Transverse colon (tissue), 4 donors: Measurements from ENCODE around the gene FMNL2. TPM values are rescaled to one million over a fixed set of nuclear protein-coding genes. Genes with fewer than 3 reads are reported as not detected.

Experiments used
- DNase-seq: peaks from one replicate; pipeline ENCODE4 v3.0.0-alpha.2; 2019
- H3K27ac ChIP-seq, 4 donors: fragments of 200-600 bp; sonication (generic); 2 replicates each; pipeline ENCODE4 v1.5.1; 2016 to 2018; ENCODE audit warnings: inconsistent platforms in 4 of 4
- H3K27me3 ChIP-seq: fragments of 200-600 bp; sonication (generic); 2 replicates; pipeline ENCODE4 v1.5.1; 2017; ENCODE audit warnings: inconsistent platforms
- H3K36me3 ChIP-seq, 4 donors: fragments of 200-600 bp; sonication (generic); 2 replicates each; pipeline ENCODE4 v1.5.1; 2017 to 2019; ENCODE audit warnings: inconsistent platforms in 4 of 4
- H3K4me1 ChIP-seq, 4 donors: fragments of 200-600 bp; sonication (generic); 2 replicates each; pipeline ENCODE4 v1.5.1; 2017 to 2020; ENCODE audit warnings: inconsistent platforms in 4 of 4
- H3K4me3 ChIP-seq, 4 donors: fragments of 200-600 bp; sonication (generic); 1 replicate in 1 of 4; 2 replicates in 3 of 4; pipeline versions ENCODE4 v1.5.1 to v1.6.1; 2017 to 2019; ENCODE audit warnings: inconsistent platforms in 4 of 4
- H3K9me3 ChIP-seq, 2 donors: fragments of 200-600 bp; sonication (generic); 2 replicates each; pipeline ENCODE4 v1.5.1; 2017 to 2019; ENCODE audit warnings: inconsistent platforms in 2 of 2
- CTCF ChIP-seq, 5 experiments: fragments of 200-600 bp in 3 of 5; fragments of 450-650 bp in 2 of 5; sonication (generic) in 3 of 5; IDR thresholded peaks; 1 replicate in 2 of 5; 2 replicates in 3 of 5; pipeline ENCODE4 v1.5.1; 2016 to 2017; ENCODE audit warnings: antibody characterized with exemption in 5 of 5, inconsistent platforms in 3 of 5, mild to moderate bottlenecking in 2 of 5, moderate library complexity in 1 of 5
- EP300 ChIP-seq: sonication (generic); formaldehyde crosslinking; IDR thresholded peaks from one replicate; pipeline ENCODE4 v1.6.1; 2017; ENCODE audit warnings: antibody characterized with exemption, low read depth
- POLR2A ChIP-seq: fragments of 450-650 bp; IDR thresholded peaks from one replicate; pipeline ENCODE4 v1.6.1; 2016; ENCODE audit warnings: antibody characterized with exemption, mild to moderate bottlenecking, moderate library complexity
- POLR2AphosphoS5 ChIP-seq, 3 donors: sonication (generic); formaldehyde crosslinking; IDR thresholded peaks; one replicate each; pipeline ENCODE4 v1.6.1; 2016; ENCODE audit warnings: antibody characterized with exemption in 3 of 3
- WGBS, 2 donors: methylation state at CpG; one replicate each; pipeline ENCODE4 v1.1.5; 2018; ENCODE audit warnings: low coverage in 1 of 2; 5-methylcytosine and 5-hydroxymethylcytosine counted together
- in situ Hi-C, 4 donors: fragments of 200-750 bp; cut with MboI; loops; one replicate each; pipeline versions ENCODE4 v1.15.0 to v1.15.1; 2017; ENCODE audit warnings: low sequenced_read_pairs in 3 of 4, low pct_ligation_motif_present in 1 of 4, low pct_unique_long_range_greater_than_20kb in 1 of 4
- intact Hi-C: fragments of 100-400 bp; cut with DNase I; formaldehyde crosslinking; loops from one replicate; pipeline ENCODE4 v1.15.1; 2023; ENCODE audit warnings: low total_unique reads
- total RNA-seq, 4 donors: library from RNA; depleted of rRNA; stranded (reverse); fragments of >200 nt; gene quantifications; one replicate each; pipeline ENCODE4 v1.1.0, GENCODE V29; 2016

The FMNL2 gene
- total RNA-seq, 4 donors from 2014 or later = 9.2 to 31.4 (median 23.9) TPM

- Histone ChIP-seq H3K4me3 (no peak overlapping the region), H3K4me1 (no peaks in the 10 kb centered on the region), H3K9me3 (no peaks in the 10 kb centered on the region), H3K27me3 (no peaks in the 10 kb centered on the region), H3K36me3 (peaks cover 0 to 79% (median 30%) of the 10 kb centered on the region in 4 donors), H3K27ac (no peak overlapping the region)
- in situ Hi-C loops (loop anchor here in 2 of 4 donors (25.0 kb wide), 1 partner anchor 1196 kb away; no protein-coding TSS in a partner anchor), intact Hi-C loops (no loop called here)
- no peak for DNase-seq
- no peak for TF ChIP-seq CTCF (IDR thresholded peaks at IDR 0.05)
- no peak for TF ChIP-seq POLR2A
- TF ChIP-seq POLR2AphosphoS5 (IDR thresholded peaks at IDR 0.05) = no peak
- no peak for TF ChIP-seq EP300
- WGBS, 2 donors = 60 to 61% methylated on average over 1 of the region's 1 CpG
These were observed 323.2 kb downstream of the FMNL2 start for GRCh38 chr2:152658221-152658620.

- intact Hi-C loops (no loop called here), in situ Hi-C loops (loop anchor here in 2 of 4 donors (25.0 kb wide), 1 partner anchor 1199 kb away; no protein-coding TSS in a partner anchor)
- H3K27me3 ChIP-seq = no peaks in the 10 kb centered on the region
- peaks cover 0 to 90% (median 35%) of the 10 kb centered on the region in 4 donors for H3K36me3 ChIP-seq
- H3K9me3 ChIP-seq = no peaks in the 10 kb centered on the region
- 90 to 97% methylated on average over 4 of the region's 4 CpGs for WGBS, 2 donors
- no peak overlapping the region for H3K4me3 ChIP-seq
- no peak for DNase-seq
- H3K27ac ChIP-seq = no peak overlapping the region
- no peak for TF ChIP-seq POLR2A
- no peak for TF ChIP-seq EP300
- TF ChIP-seq CTCF (IDR thresholded peaks at IDR 0.05) = no peak
- TF ChIP-seq POLR2AphosphoS5 (IDR thresholded peaks at IDR 0.05) = no peak
- no peaks in the 10 kb centered on the region for H3K4me1 ChIP-seq
These were observed 326.1 kb downstream of the FMNL2 start for GRCh38 chr2:152661076-152661475.

GRCh38 chr2:152664725-152665124 is 329.8 kb downstream of the FMNL2 start:
- Histone ChIP-seq H3K27me3 (no peaks in the 10 kb centered on the region), H3K27ac (no peak overlapping the region), H3K4me3 (no peak overlapping the region), H3K9me3 (no peaks in the 10 kb centered on the region), H3K36me3 (peaks cover 0 to 90% (median 39%) of the 10 kb centered on the region in 4 donors), H3K4me1 (no peaks in the 10 kb centered on the region)
- in situ Hi-C loops (loop anchor here in 2 of 4 donors (25.0 kb wide), 1 partner anchor 1202 kb away; no protein-coding TSS in a partner anchor), intact Hi-C loops (no loop called here)
- WGBS, 2 donors = 86 to 94% methylated on average over 6 to 7 of the region's 7 CpGs
- no peak for TF ChIP-seq EP300
- TF ChIP-seq CTCF (IDR thresholded peaks at IDR 0.05) = no peak
- no peak for TF ChIP-seq POLR2A
- TF ChIP-seq POLR2AphosphoS5 (IDR thresholded peaks at IDR 0.05) = no peak
- no peak for DNase-seq

GRCh38 chr2:152674334-152674733 is 339.4 kb downstream of the FMNL2 start:
- Histone ChIP-seq H3K36me3 (peaks cover 0 to 84% (median 40%) of the 10 kb centered on the region in 4 donors), H3K9me3 (no peaks in the 10 kb centered on the region), H3K4me3 (no peak overlapping the region), H3K27me3 (no peaks in the 10 kb centered on the region), H3K27ac (no peak overlapping the region), H3K4me1 (no peaks in the 10 kb centered on the region)
- intact Hi-C loops = no loop called here
- in situ Hi-C loops = loop anchor here in 2 of 4 donors (25.0 kb wide), 1 partner anchor 1212 kb away; no protein-coding TSS in a partner anchor
- TF ChIP-seq CTCF (IDR thresholded peaks at IDR 0.05) = no peak
- no peak for TF ChIP-seq POLR2A
- no peak for TF ChIP-seq POLR2AphosphoS5 (IDR thresholded peaks at IDR 0.05)
- TF ChIP-seq EP300 = no peak
- no peak for DNase-seq
- 94 to 100% methylated on average over 4 of the region's 4 CpGs for WGBS, 2 donors
